GM12878 (cell line): ENCODE data around the gene DNAJC17. TPM values are rescaled to one million over a fixed set of nuclear protein-coding genes. Genes with fewer than 3 reads are reported as not detected.

ENCODE experiments used
- ATF3 ChIP-seq: IDR thresholded peaks from 2 replicates; pipeline ENCODE4 v1.6.1; 2011; ENCODE audit warnings: low read depth, mild to moderate bottlenecking, low read length, moderate library complexity, borderline replicate concordance; ENCODE audit errors: extremely low read depth
- EGR1 ChIP-seq, 2 experiments: IDR thresholded peaks; 1 replicate in 1 of 2; 2 replicates in 1 of 2; pipeline ENCODE4 v1.6.1; 2011 to 2012; ENCODE audit warnings: low read depth in 2 of 2, low read length in 2 of 2, borderline replicate concordance in 1 of 2, mild to moderate bottlenecking in 1 of 2, moderate library complexity in 1 of 2
- EP300 ChIP-seq, 2 experiments: fragments of 150-350 bp in 1 of 2; IDR thresholded peaks; 2 replicates each; pipeline ENCODE4 v1.6.1; 2011 to 2012; ENCODE audit warnings: low read depth in 2 of 2, low read length in 2 of 2, borderline replicate concordance in 1 of 2, improper control_type of control experiment in 1 of 2, inconsistent platforms in 1 of 2; ENCODE audit not compliant: control insufficient read depth in 1 of 2
- FOS ChIP-seq: IDR thresholded peaks from 3 replicates; pipeline ENCODE4 v1.6.1; 2011; ENCODE audit warnings: borderline replicate concordance; ENCODE audit not compliant: insufficient read length; ENCODE audit errors: extremely low read depth
- HDAC2 ChIP-seq: fragments of 200-600 bp; sonication (generic); IDR thresholded peaks from 2 replicates; pipeline ENCODE4 v1.6.1; 2017
- IKZF2 ChIP-seq, 2 experiments: fragments of 450-650 bp; IDR thresholded peaks; 2 replicates each; pipeline ENCODE4 v1.6.1; 2017; ENCODE audit warnings: mild to moderate bottlenecking in 2 of 2, moderate library complexity in 2 of 2
- IRF3 ChIP-seq: fragments of 450-650 bp; IDR thresholded peaks from 2 replicates; pipeline ENCODE4 v1.6.1; 2014; ENCODE audit warnings: mild to moderate bottlenecking
- KDM1A ChIP-seq: fragments of 200-600 bp; sonication (generic); IDR thresholded peaks from 2 replicates; pipeline ENCODE4 v1.6.1; 2016; ENCODE audit warnings: borderline replicate concordance
- KLF5 ChIP-seq: fragments of 450-650 bp; IDR thresholded peaks from 2 replicates; pipeline ENCODE4 v1.6.1; 2014; ENCODE audit warnings: mild to moderate bottlenecking; ENCODE audit not compliant: partially characterized antibody
- MEF2A ChIP-seq: IDR thresholded peaks from 2 replicates; pipeline ENCODE4 v1.6.1; 2011; ENCODE audit warnings: low read depth, mild to moderate bottlenecking, low read length, moderate library complexity; ENCODE audit not compliant: insufficient read depth
- NR2C2 ChIP-seq: IDR thresholded peaks from 2 replicates; pipeline ENCODE4 v1.6.1; 2011; ENCODE audit warnings: borderline replicate concordance, low read depth; ENCODE audit not compliant: control insufficient read depth, insufficient read length
- PKNOX1 ChIP-seq: fragments of 450-650 bp; IDR thresholded peaks from 2 replicates; pipeline ENCODE4 v1.6.1; 2016; ENCODE audit warnings: mild to moderate bottlenecking
- PML ChIP-seq: IDR thresholded peaks from 2 replicates; pipeline ENCODE4 v1.6.1; 2012; ENCODE audit warnings: low read length, inconsistent platforms
- RAD21 ChIP-seq: IDR thresholded peaks from 2 replicates; pipeline ENCODE4 v1.6.1; 2011; ENCODE audit warnings: mild to moderate bottlenecking, low read depth, low read length, moderate library complexity; ENCODE audit not compliant: insufficient read depth
- RB1 ChIP-seq: fragments of 450-650 bp; formaldehyde crosslinking; IDR thresholded peaks from 2 replicates; pipeline ENCODE4 v1.6.1; 2017; ENCODE audit warnings: mild to moderate bottlenecking, borderline replicate concordance
- RBBP5 ChIP-seq: fragments of 200-600 bp; sonication (generic); conservative IDR thresholded peaks from 2 replicates; pipeline ENCODE4 v1.6.1; 2016
- REST ChIP-seq: IDR thresholded peaks from 2 replicates; pipeline ENCODE4 v1.6.1; 2012; ENCODE audit warnings: mild to moderate bottlenecking, low read depth, low read length
- SP1 ChIP-seq: IDR thresholded peaks from one replicate; pipeline ENCODE4 v1.6.1; 2011; ENCODE audit warnings: low read depth, low read length
- SPI1 ChIP-seq: IDR thresholded peaks from 2 replicates; pipeline ENCODE4 v1.6.1; 2011; ENCODE audit warnings: low read depth, mild to moderate bottlenecking, low read length, moderate library complexity, borderline replicate concordance; ENCODE audit not compliant: insufficient read depth
- STAT1 ChIP-seq: fragments of 450-650 bp; conservative IDR thresholded peaks from 2 replicates; pipeline ENCODE4 v1.6.1; 2014; ENCODE audit warnings: antibody characterized with exemption, mild to moderate bottlenecking
- SUZ12 ChIP-seq: fragments of 200-600 bp; sonication (generic); IDR thresholded peaks from one replicate; pipeline ENCODE4 v1.6.1; 2018; ENCODE audit warnings: antibody characterized with exemption, mild to moderate bottlenecking; ENCODE audit not compliant: unreplicated experiment
- WRNIP1 ChIP-seq: IDR thresholded peaks from 2 replicates; pipeline ENCODE4 v1.6.1; 2011; ENCODE audit warnings: low read depth, low read length, improper control_type of control experiment, borderline replicate concordance
- ZNF207 ChIP-seq: fragments of 450-650 bp; IDR thresholded peaks from 2 replicates; pipeline ENCODE4 v1.6.1; 2014; ENCODE audit warnings: antibody characterized with exemption, mild to moderate bottlenecking, borderline replicate concordance
- ZNF274 ChIP-seq: IDR thresholded peaks from one replicate; pipeline ENCODE4 v1.8.0; 2011; ENCODE audit not compliant: insufficient read length, insufficient read depth
- ZNF384 ChIP-seq: IDR thresholded peaks from 2 replicates; pipeline ENCODE4 v1.6.1; 2012; ENCODE audit warnings: low read depth, mild to moderate bottlenecking, low read length, improper control_type of control experiment, borderline replicate concordance
- polyA plus RNA-seq, 11 experiments: library from polyadenylated mRNA; depleted of rRNA in 4 of 11; unstranded in 6 of 11; stranded (reverse) in 5 of 11; fragments of >200 nt; fragmentation: Nextera tagmentation in 4 of 11; fragmentation: Illumina TruSeq in 1 of 11; extraction: Ambion mirVana in 4 of 11; extraction: Trizol in 1 of 11; gene quantifications; 1 replicate in 1 of 11; 2 replicates in 10 of 11; pipeline versions ENCODE4 v1.2.1 to v1.2.3, GENCODE V29; 2011 to 2016; ENCODE audit warnings: inconsistent platforms in 2 of 11, missing spikeins in 2 of 11, low read depth in 1 of 11
- total RNA-seq, 4 experiments: library from RNA; depleted of rRNA in 3 of 4; stranded (reverse); fragments of >200 nt in 3 of 4; fragmentation: Illumina TruSeq in 1 of 4; extraction: Trizol in 1 of 4; gene quantifications; 2 replicates each; pipeline versions ENCODE4 v1.2.1 to v1.2.3, GENCODE V29; 2013 to 2021

Gene DNAJC17
- total and polyA plus RNA-seq, 10 of the 15 experiments (the other 5 are each of a cell fraction or from before 2014, with no cell fraction given) = 6.1 to 62.8 (median 45.4) TPM

GRCh38 chr15:40769274-40770146, 37.8 kb downstream of the DNAJC17 start, which contains the start of gene C15orf62 (continued):
- TF ChIP-seq RAD21 (no peak), SUZ12 (no peak), STAT1 (no peak), REST (no peak), IKZF2 (IDR thresholded peaks at IDR 0.05) (peak; percentile 51 to 62; a peak in 2 of 4 replicates), EGR1 (IDR thresholded peaks at IDR 0.05; ENCODE audit: borderline replicate concordance in 1 of 2, low read depth in 2 of 2, low read length in 2 of 2) (no peak), PML (no peak), ZNF384 (no peak), SPI1 (no peak), KDM1A (no peak), ZNF207 (no peak), ZNF274 (no peak), RBBP5 (no peak), PKNOX1 (no peak), SP1 (no peak), NR2C2 (no peak), EP300 (IDR thresholded peaks at IDR 0.05; ENCODE audit: borderline replicate concordance in 1 of 2, control insufficient read depth in 1 of 2, low read depth in 2 of 2, low read length in 2 of 2) (no peak; a peak in 1 of 4 replicates), KLF5 (no peak), ATF3 (no peak), IRF3 (no peak), FOS (no peak), RB1 (no peak), MEF2A (no peak), WRNIP1 (no peak), HDAC2 (no peak)
